HEK293 (cell line): Measurements from ENCODE around the gene ABCG1.

Experiments used
- CTCF ChIA-PET: fragments of 350-600 bp; formaldehyde crosslinking; extraction: SDS; loops from one replicate; lab custom pipeline; 2021; ENCODE audit warnings: antibody characterized with exemption; lab: Yijun Ruan, JAX
- POLR2A ChIA-PET: fragments of 300-600 bp; formaldehyde crosslinking; extraction: SDS; loops from one replicate; lab custom pipeline; 2020; ENCODE audit warnings: antibody characterized with exemption, inconsistent platforms; lab: Yijun Ruan, JAX
- H3K27ac ChIP-seq: fragments of 200-500 bp; sonication (Bioruptor generic); 2 replicates; pipeline ENCODE4 v1.5.1; 2014; ENCODE audit warnings: low read depth, low read length, control low read depth, inconsistent platforms; ENCODE audit errors: extremely low read depth
- H3K36me3 ChIP-seq, 2 experiments: fragments of 200-500 bp in 1 of 2; sonication (Bioruptor generic) in 1 of 2; 1 replicate in 1 of 2; 2 replicates in 1 of 2; pipeline ENCODE4 v1.5.1; 2014 to 2017; ENCODE audit warnings: inconsistent platforms in 2 of 2, low read length in 2 of 2; ENCODE audit not compliant: control insufficient read depth in 2 of 2, insufficient read depth in 1 of 2
- H3K4me1 ChIP-seq: fragments of 200-500 bp; sonication (Bioruptor generic); 2 replicates; pipeline ENCODE4 v1.5.1; 2014; ENCODE audit warnings: mild to moderate bottlenecking, low read length, inconsistent platforms; ENCODE audit not compliant: control insufficient read depth, insufficient read depth
- H3K4me3 ChIP-seq: 2 replicates; pipeline ENCODE4 v1.5.1; 2011; ENCODE audit warnings: low read depth, mild to moderate bottlenecking, control low read depth, low read length, moderate library complexity
- H3K9me3 ChIP-seq: fragments of 200-500 bp; sonication (Bioruptor generic); 2 replicates; pipeline ENCODE4 v1.5.1; 2014; ENCODE audit warnings: low read depth, low read length, inconsistent platforms; ENCODE audit not compliant: control insufficient read depth, insufficient read depth
- GLIS1 ChIP-seq: fragments of 450-650 bp; formaldehyde crosslinking; IDR thresholded peaks from 2 replicates; pipeline ENCODE4 v1.5.1; 2016; ENCODE audit warnings: missing biosample characterization, missing genetic modification characterization
- GLIS2 ChIP-seq: fragments of 450-650 bp; formaldehyde crosslinking; IDR thresholded peaks from 2 replicates; pipeline ENCODE4 v1.5.1; 2016; ENCODE audit warnings: missing biosample characterization, missing genetic modification characterization
- SP2 ChIP-seq: fragments of 450-650 bp; formaldehyde crosslinking; IDR thresholded peaks from 2 replicates; pipeline ENCODE4 v1.5.1; 2016; ENCODE audit warnings: missing biosample characterization, missing genetic modification characterization
- TRIM28 ChIP-seq: IDR thresholded peaks from 2 replicates; pipeline ENCODE4 v1.6.1; 2011; ENCODE audit warnings: low read length, control low read depth, borderline replicate concordance
- ZBTB17 ChIP-seq: fragments of 450-650 bp; formaldehyde crosslinking; IDR thresholded peaks from 2 replicates; pipeline ENCODE4 v1.5.1; 2016; ENCODE audit warnings: missing biosample characterization, missing genetic modification characterization
- ZIC2 ChIP-seq: fragments of 450-650 bp; formaldehyde crosslinking; IDR thresholded peaks from 2 replicates; pipeline ENCODE4 v1.5.1; 2016; ENCODE audit warnings: missing biosample characterization, missing genetic modification characterization
- ZNF140 ChIP-seq: fragments of 450-650 bp; formaldehyde crosslinking; IDR thresholded peaks from 2 replicates; pipeline ENCODE4 v1.5.1; 2016; ENCODE audit warnings: missing biosample characterization, missing genetic modification characterization
- ZNF221 ChIP-seq: fragments of 450-650 bp; formaldehyde crosslinking; IDR thresholded peaks from 2 replicates; pipeline ENCODE4 v1.5.1; 2017; ENCODE audit warnings: missing biosample characterization, missing genetic modification characterization, borderline replicate concordance
- ZNF426 ChIP-seq: fragments of 450-650 bp; formaldehyde crosslinking; IDR thresholded peaks from 2 replicates; pipeline ENCODE4 v1.5.1; 2017; ENCODE audit warnings: missing biosample characterization, missing genetic modification characterization, mild to moderate bottlenecking, inconsistent platforms, moderate library complexity
- TF ChIP-seq, protein P1 (sequence below): fragments of 450-650 bp; formaldehyde crosslinking; IDR thresholded peaks from 2 replicates; pipeline ENCODE4 v1.5.1; 2017; ENCODE audit warnings: missing biosample characterization, missing genetic modification characterization
- TF ChIP-seq, protein P2 (sequence below): fragments of 450-650 bp; formaldehyde crosslinking; conservative IDR thresholded peaks from 2 replicates; pipeline ENCODE4 v1.5.1; 2016; ENCODE audit warnings: low read depth, missing biosample characterization, missing genetic modification characterization

Gene ABCG1

DNA sequence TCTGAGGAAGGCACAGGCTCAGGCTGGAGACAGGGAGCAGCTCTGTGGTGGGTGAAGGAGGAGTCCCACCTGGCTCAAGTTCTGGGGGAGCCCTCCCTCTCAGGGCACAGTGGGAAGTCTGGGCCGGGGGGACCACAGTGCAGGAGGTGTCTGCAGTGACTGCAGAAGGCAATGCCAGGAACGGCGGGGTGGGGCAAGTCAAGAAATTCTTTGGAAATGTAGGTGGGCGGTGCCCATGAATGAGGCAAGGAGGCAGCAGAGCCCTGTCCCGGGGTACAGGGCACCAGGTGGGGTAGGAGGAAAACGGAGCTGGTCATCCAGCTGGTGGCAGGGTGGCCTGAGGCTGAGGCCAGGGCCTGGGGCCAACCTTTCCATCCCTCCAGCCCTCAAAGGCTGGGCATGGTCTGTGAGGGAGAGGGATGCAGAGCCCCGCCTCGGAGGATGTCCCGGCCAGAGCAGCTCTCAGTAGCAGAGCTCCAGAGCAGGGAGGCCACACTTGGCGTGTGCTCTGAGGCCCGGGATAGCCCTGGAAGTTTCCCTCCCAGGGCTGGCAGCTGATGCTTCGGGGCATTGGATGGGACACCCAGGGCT, 91.6 kb downstream of the ABCG1 start (continued):
- no peak for TF ChIP-seq ZNF426 (tag by site-specific recombination)

DNA sequence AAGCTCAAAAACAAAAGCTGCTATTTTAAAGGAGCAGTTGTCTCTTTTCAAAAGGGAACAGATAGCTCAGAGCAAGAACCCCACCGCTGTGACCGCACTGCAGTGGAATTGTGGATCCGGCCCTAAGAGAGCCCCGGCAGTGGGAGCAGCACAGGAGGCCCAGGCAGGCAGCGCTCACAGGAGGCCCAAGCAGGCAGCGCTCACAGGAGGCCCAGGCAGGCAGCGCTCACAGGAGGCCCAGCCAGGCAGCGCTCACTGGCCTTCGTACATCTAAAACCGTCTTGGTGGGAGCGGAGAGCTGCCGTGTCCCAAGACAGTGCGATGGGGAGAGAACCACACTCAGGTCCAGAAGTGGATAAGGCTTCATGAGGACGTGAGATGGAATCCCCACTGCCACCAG, 92.2 kb downstream of the ABCG1 start:
- Histone ChIP-seq H3K36me3 (no peaks in the 10 kb centered on the region), H3K4me3 (no peak overlapping the region), H3K27ac (no peak overlapping the region), H3K4me1 (no peaks in the 10 kb centered on the region), H3K9me3 (no peaks in the 10 kb centered on the region)
- no peak for TF ChIP-seq ZIC2
- TF ChIP-seq GLIS1 (tag by site-specific recombination) = peak; percentile 22; the same call in 1 of the 2 replicates
- POLR2A ChIA-PET = no interaction called here
- CTCF ChIA-PET = interaction anchor here (0.6 to 4.8 kb wide), 18 partner anchors 8 to 1025 kb away, joined by 3 to 35 read pairs (median 6); no protein-coding TSS in a partner anchor

DNA sequence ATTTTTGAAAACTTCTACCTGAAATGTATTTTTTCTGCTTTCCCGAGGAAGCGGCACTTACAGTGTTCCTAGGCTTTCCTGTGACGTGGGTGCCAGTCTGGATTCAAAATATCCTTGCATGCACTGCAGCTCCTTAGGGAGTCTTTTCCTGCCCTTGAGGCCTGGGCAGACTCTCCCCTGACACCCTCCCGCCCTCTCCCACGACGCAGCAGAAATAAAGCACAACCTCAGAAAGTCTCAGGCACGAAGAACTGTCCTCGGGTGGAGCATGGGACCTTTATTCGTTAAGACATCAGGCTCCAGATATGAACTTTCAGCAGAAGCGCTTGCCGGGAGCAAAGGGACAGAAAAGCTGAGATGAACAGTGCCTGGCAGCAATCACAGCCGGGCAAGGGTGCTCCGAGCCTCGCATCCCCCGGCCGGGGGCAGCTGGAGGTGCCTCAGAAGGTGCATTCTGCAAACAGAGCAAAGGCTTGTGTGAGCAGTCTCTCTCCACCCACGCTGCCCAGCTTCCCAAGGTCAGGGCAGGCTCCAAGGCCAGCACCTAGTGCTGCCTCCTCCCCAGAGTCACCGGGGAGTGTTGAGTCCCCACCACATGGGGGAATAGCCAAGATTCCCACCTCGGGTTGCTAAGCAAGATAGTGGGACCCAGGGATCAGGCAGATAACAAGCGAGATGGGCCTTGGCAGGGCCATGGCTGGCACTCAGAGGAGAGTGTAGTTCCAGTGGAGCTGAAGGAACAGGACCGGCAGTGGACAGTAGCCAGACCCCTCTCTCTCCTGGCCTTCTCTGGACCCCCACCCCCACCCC, 93.1 kb downstream of the ABCG1 start:
- H3K9me3 ChIP-seq = no peaks in the 10 kb centered on the region
- no peaks in the 10 kb centered on the region for H3K4me1 ChIP-seq
- H3K36me3 ChIP-seq = no peaks in the 10 kb centered on the region
- ChIA-PET CTCF (interaction anchor here (1.0 to 4.8 kb wide), 6 partner anchors 10 to 167 kb away, joined by 3 to 35 read pairs (median 14); no protein-coding TSS in a partner anchor), POLR2A (no interaction called here)
- no peak for TF ChIP-seq SP2 (tag by site-specific recombination)
- TF ChIP-seq ZNF140 (tag by site-specific recombination) = no peak
- no peak overlapping the region for H3K4me3 ChIP-seq
- no peak overlapping the region for H3K27ac ChIP-seq

DNA sequence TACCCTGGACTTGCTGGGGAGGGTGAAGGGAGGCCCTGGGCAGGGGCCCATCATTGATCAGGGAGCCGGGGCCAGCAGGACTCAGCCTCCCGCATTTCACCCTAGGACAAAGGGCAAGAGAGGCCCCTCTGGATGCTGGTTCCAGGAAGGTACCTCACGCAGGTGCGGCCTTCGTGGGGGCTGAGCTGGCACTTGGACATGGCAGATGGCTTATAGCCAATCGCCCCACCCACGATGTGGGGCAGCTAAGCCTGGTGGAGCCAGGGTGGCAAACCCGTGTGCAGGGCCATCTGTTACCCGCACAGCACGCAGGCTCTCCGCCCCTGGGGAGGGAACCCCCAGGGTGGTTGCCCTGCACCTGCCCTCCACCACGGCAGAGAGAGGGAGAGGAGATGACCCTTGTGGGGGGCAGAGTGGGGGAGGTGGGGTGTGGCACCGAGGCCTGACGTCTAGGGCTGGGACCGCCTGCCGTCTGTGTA, 93.7 kb downstream of the ABCG1 start:
- H3K9me3 ChIP-seq = no peaks in the 10 kb centered on the region
- CTCF ChIA-PET = interaction anchor here (1.0 kb wide), 1 partner anchor 26 kb away, joined by 3 read pairs; no protein-coding TSS in a partner anchor
- no peak overlapping the region for H3K27ac ChIP-seq

DNA sequence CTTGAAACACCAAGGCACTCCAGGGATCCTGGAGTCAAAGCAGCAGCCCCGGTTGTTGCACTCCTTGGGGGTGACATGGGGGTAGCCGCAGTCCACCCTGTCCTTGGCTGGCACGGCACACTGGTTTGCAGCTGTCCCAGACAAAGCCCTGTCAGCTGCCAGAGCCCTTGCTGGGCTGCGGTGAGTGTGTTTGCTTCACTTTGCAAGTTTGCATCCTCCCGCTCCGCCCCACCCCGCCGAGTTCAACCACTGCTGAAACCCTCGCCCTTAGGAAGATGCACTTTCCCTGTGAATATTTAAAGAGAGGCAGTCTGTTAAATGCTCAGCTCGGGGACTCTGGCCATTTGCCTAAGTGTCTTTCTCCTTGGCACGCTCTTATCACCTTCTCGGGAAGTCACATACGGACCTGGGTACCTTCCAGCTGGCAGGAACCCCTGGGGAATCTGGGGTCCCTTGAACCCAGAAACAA, 94.6 kb downstream of the ABCG1 start:
- Histone ChIP-seq H3K4me3 (no peak overlapping the region), H3K27ac (no peak overlapping the region), H3K4me1 (no peaks in the 10 kb centered on the region), H3K9me3 (no peaks in the 10 kb centered on the region), H3K36me3 (no peaks in the 10 kb centered on the region)
- TF ChIP-seq, protein P1, sequence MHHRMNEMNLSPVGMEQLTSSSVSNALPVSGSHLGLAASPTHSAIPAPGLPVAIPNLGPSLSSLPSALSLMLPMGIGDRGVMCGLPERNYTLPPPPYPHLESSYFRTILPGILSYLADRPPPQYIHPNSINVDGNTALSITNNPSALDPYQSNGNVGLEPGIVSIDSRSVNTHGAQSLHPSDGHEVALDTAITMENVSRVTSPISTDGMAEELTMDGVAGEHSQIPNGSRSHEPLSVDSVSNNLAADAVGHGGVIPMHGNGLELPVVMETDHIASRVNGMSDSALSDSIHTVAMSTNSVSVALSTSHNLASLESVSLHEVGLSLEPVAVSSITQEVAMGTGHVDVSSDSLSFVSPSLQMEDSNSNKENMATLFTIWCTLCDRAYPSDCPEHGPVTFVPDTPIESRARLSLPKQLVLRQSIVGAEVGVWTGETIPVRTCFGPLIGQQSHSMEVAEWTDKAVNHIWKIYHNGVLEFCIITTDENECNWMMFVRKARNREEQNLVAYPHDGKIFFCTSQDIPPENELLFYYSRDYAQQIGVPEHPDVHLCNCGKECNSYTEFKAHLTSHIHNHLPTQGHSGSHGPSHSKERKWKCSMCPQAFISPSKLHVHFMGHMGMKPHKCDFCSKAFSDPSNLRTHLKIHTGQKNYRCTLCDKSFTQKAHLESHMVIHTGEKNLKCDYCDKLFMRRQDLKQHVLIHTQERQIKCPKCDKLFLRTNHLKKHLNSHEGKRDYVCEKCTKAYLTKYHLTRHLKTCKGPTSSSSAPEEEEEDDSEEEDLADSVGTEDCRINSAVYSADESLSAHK = no peak
- TF ChIP-seq TRIM28 (no peak), ZIC2 (peak; percentile 39; the same call in 1 of the 2 replicates), ZBTB17 (tag by site-specific recombination) (no peak)
- TF ChIP-seq, protein P2, sequence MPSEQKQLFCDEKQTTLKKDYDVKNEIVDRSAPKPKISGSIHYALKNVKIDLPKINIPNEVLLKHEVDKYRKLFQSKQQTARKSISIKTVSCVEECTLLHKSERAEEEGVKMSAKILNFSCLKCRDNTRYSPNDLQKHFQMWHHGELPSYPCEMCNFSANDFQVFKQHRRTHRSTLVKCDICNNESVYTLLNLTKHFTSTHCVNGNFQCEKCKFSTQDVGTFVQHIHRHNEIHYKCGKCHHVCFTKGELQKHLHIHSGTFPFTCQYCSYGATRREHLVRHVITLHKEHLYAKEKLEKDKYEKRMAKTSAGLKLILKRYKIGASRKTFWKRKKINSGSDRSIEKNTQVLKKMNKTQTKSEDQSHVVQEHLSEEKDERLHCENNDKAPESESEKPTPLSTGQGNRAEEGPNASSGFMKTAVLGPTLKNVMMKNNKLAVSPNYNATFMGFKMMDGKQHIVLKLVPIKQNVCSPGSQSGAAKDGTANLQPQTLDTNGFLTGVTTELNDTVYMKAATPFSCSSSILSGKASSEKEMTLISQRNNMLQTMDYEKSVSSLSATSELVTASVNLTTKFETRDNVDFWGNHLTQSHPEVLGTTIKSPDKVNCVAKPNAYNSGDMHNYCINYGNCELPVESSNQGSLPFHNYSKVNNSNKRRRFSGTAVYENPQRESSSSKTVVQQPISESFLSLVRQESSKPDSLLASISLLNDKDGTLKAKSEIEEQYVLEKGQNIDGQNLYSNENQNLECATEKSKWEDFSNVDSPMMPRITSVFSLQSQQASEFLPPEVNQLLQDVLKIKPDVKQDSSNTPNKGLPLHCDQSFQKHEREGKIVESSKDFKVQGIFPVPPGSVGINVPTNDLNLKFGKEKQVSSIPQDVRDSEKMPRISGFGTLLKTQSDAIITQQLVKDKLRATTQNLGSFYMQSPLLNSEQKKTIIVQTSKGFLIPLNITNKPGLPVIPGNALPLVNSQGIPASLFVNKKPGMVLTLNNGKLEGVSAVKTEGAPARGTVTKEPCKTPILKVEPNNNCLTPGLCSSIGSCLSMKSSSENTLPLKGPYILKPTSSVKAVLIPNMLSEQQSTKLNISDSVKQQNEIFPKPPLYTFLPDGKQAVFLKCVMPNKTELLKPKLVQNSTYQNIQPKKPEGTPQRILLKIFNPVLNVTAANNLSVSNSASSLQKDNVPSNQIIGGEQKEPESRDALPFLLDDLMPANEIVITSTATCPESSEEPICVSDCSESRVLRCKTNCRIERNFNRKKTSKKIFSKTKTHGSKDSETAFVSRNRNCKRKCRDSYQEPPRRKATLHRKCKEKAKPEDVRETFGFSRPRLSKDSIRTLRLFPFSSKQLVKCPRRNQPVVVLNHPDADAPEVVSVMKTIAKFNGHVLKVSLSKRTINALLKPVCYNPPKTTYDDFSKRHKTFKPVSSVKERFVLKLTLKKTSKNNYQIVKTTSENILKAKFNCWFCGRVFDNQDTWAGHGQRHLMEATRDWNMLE (tag by site-specific recombination) = no peak
- ChIA-PET POLR2A (no interaction called here), CTCF (interaction anchor here (1.7 kb wide), 1 partner anchor 24 kb away, joined by 5 read pairs; no protein-coding TSS in a partner anchor)

More for the DNA sequence above, 93.7 kb downstream of the ABCG1 start:
- Histone ChIP-seq H3K4me3 (no peak overlapping the region), H3K36me3 (no peaks in the 10 kb centered on the region), H3K4me1 (no peaks in the 10 kb centered on the region)
- TF ChIP-seq ZNF221 (tag by site-specific recombination) (no peak), GLIS2 (0 out of 2 replicates have a peak, but pooled peaks have one; percentile 39), GLIS1 (tag by site-specific recombination) (peak; percentile 42; the same call in 1 of the 2 replicates)
- TF ChIP-seq, all 188 proteins: peak for 2
- POLR2A ChIA-PET = no interaction called here
